ENCODE data around the gene ATF7. TPM values are rescaled to one million over a fixed set of nuclear protein-coding genes. Genes with fewer than 3 reads are reported as not detected.
"Not testable (repeated sequence)": the region's sequence is repeated elsewhere in the genome, so short reads cannot be mapped to it uniquely, and the experiment has no call there.

The ATF7 gene
- 23.7 TPM for total RNA-seq

DNA sequence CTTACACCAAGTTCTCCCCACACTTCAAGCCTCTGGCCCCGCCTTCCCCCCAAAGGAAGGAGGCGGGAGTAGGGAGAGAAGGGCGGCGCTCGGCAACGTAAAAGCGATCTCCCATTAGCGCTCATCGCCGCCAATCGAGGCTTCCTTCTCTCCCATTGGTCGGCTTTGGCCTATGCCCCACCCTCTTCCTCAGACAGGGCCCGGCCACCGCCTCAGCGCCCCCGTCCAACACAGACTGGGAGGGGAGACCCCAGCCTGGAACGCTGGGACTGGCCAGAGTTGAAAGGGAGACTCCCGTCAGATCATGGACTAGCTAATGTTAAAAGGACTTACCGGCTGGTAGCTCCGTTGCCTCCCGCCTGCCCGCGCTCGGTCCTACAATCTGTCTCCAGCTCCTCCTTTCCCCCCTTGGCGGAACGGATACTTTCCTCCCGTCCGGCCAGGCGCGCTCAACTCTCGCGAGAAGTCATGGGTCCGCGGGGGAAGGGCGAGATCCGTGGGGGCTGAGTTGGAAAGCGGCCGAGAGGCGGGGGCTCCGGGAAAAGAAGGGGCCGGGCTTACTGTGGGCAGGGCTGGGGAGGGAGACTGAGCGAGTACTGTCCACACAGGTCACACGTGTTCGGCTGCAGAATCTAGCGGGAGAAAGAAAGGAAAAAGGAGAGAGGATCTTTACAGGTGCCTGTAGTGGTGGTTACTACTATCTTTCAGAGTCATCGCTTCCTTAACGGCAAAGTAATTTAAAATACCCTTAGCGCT lies at the start of gene ATF7:
TSS of gene ATF7 (minus strand) at position 437 of the 756 bp plus-strand sequence. CDS start 25,382 bp downstream, outside the sequence.
- DNase-seq, result peak; percentile 99

DNA sequence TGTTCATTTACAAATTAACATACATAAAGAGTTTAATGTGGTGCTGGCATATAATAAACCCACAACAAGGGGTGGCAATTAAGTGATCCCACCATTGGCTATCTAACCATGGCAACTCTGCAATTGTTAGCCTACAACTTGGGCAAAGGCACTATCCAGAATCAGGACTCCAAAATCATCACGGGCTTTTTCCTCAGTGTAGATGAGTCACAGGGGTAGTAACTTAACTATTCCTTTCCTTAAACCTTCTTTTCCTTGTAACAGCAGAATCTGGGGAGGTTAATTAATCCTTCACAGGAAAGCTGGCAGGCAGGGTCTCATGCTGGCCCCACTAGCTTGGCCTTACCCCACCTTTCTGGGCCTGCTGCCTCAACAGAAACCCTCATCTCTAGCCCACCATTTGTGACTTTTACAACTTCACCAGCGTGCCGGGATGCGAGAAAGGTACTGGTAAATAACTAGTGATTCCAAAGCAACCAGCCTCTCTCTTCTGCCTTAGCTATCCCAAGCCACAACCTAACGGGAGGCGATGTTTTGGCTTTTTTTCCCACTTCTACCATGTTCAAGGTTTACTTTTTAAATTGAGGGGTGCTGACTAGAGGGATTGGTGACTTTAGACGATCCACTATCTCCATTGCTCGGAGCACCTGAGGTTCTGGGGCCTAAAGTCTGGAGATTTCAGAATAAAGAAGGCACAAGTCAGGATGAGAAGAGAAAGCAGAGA lies 49.0 kb upstream of the ATF7 start:
- DNase-seq, result no peak

GRCh38 chr12:53670971-53671370 lies 44.8 kb upstream of the ATF7 start:
- DNase-seq, result no peak

DNA sequence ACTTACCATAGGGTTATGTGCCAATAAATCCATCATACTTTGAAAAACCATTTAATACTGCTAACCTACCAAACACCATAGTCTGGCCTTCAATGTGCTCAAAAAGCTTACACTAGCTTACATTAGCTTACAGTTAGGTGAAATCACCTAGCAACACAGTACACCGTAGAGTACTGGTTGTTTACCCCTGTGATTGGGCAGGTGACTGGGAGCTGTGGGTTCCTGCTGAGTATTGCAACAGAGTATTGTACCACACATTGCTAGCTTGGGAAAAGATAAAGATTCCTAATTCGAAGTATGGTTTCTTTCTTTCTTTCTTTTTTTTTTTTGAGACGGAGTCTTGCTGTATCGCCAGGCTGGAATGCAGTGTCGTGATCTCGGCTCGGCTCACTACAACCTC lies 44.1 kb upstream of the ATF7 start:
- no peak for DNase-seq

DNA sequence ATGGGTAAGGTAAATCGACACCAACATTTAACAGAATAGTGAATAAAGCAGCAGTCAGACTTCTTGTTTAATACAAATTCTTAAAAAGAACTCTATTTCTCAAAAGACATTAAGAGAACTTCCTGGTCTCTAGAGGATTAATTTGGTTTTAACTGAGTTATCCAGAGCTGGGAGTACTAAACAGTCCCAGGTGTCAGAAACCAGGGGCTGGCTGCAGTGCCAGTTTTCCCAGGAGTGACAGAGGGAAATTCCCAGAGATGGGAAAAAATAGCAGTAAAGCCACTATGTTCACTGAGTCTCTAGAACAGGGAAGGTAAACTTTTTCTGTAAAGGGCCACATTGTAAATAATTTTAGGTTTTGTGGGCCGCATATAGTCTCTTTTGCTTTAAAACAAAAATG lies 40.9 kb upstream of the ATF7 start:
- no peak for DNase-seq

DNA sequence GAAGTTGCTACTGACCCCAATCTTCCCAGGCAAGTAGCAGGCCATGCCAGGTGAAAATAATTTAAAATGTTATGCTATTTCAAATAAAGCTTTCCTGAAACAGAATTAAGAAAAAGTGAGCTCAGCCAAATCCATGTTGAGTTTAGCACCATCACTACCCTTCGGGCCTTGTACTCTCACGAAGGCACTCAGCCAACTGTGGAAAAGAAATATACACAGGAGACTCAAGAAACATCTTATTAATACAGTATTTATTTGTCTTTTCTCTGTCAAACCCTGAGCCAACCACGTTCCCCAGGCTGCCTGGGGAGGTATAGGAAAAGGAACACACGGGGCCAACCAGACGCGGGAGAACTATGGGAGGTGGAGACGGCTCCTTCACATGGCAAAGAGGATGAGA lies 38.8 kb upstream of the ATF7 start:
- no peak for DNase-seq

GRCh38 chr12:53664191-53664590 lies 38.0 kb upstream of the ATF7 start:
- DNase-seq, result no peak

GRCh38 chr12:53660041-53660440 lies 33.9 kb upstream of the ATF7 start:
- no peak for DNase-seq

DNA sequence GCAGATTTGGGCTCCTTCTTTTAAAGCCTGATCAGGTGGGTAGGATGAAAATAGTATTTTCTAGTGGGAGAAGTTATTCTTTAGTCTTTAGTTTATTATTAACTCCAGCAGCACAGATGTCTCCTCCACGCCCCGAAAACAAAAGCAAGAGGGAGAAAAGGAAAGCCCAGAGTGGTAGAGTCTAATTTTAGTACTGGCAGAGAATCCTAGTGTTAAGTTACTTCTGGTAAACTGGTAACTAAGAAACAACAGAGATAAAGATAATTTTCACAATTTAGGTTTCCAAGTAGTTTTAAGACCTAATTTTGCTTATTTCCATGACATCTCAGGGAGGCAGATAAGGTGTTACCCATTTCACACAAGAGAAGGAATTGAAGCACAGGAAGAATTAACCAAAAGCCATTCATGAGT lies 33.4 kb upstream of the ATF7 start:
- DNase-seq, result no peak

- DNase-seq, result peak; percentile 56
Observed at GRCh38 chr12:53659011-53659551, 32.9 kb upstream of the ATF7 start.

DNA sequence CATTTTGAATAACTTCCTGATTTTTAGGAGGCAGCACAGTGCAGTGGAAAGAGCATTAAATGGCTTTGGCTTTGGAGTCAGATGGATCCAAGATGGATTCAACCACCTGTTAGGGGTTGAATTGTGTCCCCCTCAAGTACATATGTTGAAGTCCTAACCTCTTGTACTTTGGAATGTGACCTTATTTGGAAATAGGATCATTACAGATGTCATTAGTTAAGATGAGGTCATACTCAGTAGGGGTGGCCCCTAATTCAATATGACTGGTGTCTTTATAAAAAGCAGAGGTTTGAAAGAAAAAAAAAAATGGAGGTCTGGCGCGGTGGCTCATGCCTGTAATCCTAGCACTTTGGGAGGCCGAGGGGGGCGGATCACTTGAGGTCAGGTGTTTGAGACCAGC lies 30.9 kb upstream of the ATF7 start:
- no peak for DNase-seq

- DNase-seq, result no peak
Observed at GRCh38 chr12:53653595-53653994, 27.4 kb upstream of the ATF7 start.

- no peak for DNase-seq
Observed at GRCh38 chr12:53652366-53652765, 26.2 kb upstream of the ATF7 start.

- DNase-seq, result no peak
Observed at GRCh38 chr12:53651737-53652136, 25.6 kb upstream of the ATF7 start.

DNA sequence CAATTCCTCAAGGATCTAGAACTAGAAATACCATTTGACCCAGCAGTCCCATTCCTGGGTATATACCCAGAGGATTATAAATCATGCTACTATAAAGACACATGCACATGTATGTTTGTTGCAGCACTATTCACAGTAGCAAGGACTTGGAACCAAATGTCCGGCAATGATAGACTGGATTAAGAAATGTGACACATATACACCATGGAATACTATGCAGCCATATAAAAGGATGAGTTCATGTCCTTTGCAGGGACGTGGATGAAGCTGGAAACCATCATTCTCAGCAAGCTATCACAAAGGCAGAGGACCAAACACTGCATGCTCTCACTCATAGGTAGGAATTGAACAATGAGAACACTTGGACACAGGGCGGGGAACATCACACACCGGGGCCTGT lies 20.1 kb upstream of the ATF7 start:
- not testable (repeated sequence) for DNase-seq

GRCh38 chr12:53645165-53645564 lies 19.0 kb upstream of the ATF7 start:
- no peak for DNase-seq

- DNase-seq, result no peak
Observed at GRCh38 chr12:53644133-53644532, 18.0 kb upstream of the ATF7 start.

DNA sequence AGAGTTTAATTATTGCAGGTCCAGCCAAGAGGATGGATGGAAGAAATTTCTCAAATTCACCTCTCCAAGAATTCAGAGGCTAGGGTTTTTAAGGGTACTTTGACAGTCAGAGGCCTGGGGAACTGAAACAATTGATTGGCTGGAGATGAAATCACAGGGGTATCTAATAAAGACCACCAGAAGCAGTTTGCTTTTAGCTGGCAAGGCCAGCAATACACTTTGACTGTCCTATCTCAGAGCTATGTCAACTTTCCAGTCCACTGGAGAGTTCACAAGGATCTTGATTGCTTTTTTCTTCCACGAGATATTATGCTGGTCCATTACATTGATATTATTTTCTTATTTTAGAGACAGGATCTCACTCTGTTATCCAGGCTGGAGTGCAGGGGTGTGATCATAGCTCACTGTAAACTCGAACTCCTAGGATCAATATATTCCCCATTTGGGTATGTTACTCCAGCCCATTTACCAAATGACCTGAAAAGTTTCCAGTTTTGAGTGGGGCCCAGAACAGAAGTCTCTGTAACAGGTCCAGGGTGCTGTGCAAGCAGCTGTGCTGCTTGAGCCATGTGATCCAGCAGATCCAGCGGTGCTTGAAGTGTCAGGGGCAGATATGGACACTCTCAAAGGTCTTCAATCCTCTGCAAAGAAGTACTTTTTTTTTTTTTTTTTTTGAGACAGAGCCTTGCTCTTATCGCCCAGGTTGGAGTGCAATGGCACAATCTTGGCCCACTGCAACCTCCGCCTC lies 17.2 kb upstream of the ATF7 start:
- DNase-seq, result no peak

- no peak for DNase-seq
Observed at GRCh38 chr12:53638057-53638456, 11.9 kb upstream of the ATF7 start.

GRCh38 chr12:53636641-53637040 lies 10.5 kb upstream of the ATF7 start:
- DNase-seq, result no peak

DNA sequence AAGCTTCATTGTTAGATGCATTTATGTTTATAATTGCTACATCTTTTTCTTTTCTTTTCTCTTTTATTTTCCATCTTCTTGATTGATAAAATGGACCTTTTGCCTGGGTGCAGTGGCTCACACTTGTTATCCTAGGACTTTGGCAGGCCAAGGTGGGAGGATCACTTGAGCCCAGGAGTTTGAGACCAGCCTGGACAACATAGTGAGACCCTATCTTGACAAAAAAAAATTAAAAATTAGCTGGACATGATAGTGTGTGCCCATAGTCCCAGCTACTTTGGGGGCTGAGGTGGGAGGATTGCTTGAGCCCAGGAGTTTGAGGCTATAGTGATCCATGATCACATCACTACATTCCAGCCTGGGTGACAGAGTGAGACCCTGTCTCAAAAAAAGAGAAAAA lies 9.5 kb upstream of the ATF7 start:
- not testable (repeated sequence) for DNase-seq

- DNase-seq, result no peak
Observed at GRCh38 chr12:53631721-53632120, 5.5 kb upstream of the ATF7 start.

DNA sequence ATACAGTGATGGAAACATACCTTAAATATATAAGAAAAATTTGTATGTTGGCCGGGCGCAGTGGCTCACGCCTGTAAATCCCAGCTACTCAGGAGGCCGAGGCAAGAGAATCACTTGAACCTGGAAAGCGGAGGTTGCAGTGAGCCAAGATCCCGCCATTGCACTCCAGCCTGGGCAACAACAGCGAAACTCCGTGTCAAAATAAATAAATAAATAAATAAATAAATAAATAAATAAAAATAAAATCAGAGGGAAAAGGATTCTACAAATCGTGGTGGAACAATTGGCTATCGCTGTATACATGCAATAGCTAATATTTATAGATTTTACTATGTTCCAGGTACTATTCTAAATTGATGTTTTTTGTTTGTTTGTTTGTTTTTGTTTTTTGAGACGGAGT lies 1.7 kb upstream of the ATF7 start:
- DNase-seq, result no peak
